ENCODE data around the gene SYNGR3.
A peak's percentile ranks its signal among the peaks of the same experiment; 100 is the strongest.
"Not testable (repeated sequence)": the region's sequence is repeated elsewhere in the genome, so short reads cannot be mapped to it uniquely, and the experiment has no call there.

Gene SYNGR3

GRCh38 chr16:1959269-1960039, 30.3 kb upstream of the SYNGR3 start, which contains the start of gene NDUFB10:
Gene NDUFB10, plus strand, starts transcription at chr16:1959538. Its CDS starts 87 bp downstream, at chr16:1959625.
- DNase-seq = peak; percentile 90

- no peak for DNase-seq
Observed at GRCh38 chr16:1960665-1961630, 28.8 kb upstream of the SYNGR3 start.

- DNase-seq = no peak
Observed at GRCh38 chr16:1961651-1962067, 28.1 kb upstream of the SYNGR3 start.

- not testable (repeated sequence) for DNase-seq
Observed at GRCh38 chr16:1962161-1963153, 27.3 kb upstream of the SYNGR3 start.

- no peak for DNase-seq
Observed at GRCh38 chr16:1963806-1964505, 25.8 kb upstream of the SYNGR3 start.

- DNase-seq = peak; percentile 98
Observed at GRCh38 chr16:1964506-1965395, 25.0 kb upstream of the SYNGR3 start, which contains the start of gene RPS2. Gene RPS2, minus strand, starts transcription at chr16:1964826. Its CDS starts 201 bp downstream, at chr16:1964625.

GRCh38 chr16:1965396-1966001, 24.3 kb upstream of the SYNGR3 start:
- DNase-seq = no peak

GRCh38 chr16:1966460-1966859, 23.3 kb upstream of the SYNGR3 start, which contains the start of gene RNF151:
Gene RNF151, plus strand, starts transcription at chr16:1966856. Its CDS starts 26 bp downstream, at chr16:1966882.
- DNase-seq = no peak

- DNase-seq = no peak
Observed at GRCh38 chr16:1968146-1968953, 21.4 kb upstream of the SYNGR3 start.

- peak; percentile 97 for DNase-seq
Observed at GRCh38 chr16:1971796-1972489, 17.8 kb upstream of the SYNGR3 start, which contains the start of gene TBL3. Gene TBL3, plus strand, starts transcription at chr16:1972053. Its CDS starts 112 bp downstream, at chr16:1972165.

GRCh38 chr16:1972490-1972877, 17.3 kb upstream of the SYNGR3 start:
- DNase-seq = no peak

GRCh38 chr16:1973461-1974156, 16.2 kb upstream of the SYNGR3 start:
- no peak for DNase-seq

- no peak for DNase-seq
Observed at GRCh38 chr16:1974157-1975070, 15.4 kb upstream of the SYNGR3 start.

GRCh38 chr16:1975432-1976215, 14.1 kb upstream of the SYNGR3 start:
- no peak for DNase-seq

GRCh38 chr16:1976216-1976520, 13.6 kb upstream of the SYNGR3 start:
- DNase-seq = no peak

Measured in activated gamma-delta T cell treated with Interleukin-2 at 50 U/mL for 16 hours (primary cell).